ENCODE measurements around the gene LRRIQ1.
"Not testable (repeated sequence)": the region's sequence is repeated elsewhere in the genome, so short reads cannot be mapped to it uniquely, and the experiment has no call there.

LRRIQ1 gene

DNA sequence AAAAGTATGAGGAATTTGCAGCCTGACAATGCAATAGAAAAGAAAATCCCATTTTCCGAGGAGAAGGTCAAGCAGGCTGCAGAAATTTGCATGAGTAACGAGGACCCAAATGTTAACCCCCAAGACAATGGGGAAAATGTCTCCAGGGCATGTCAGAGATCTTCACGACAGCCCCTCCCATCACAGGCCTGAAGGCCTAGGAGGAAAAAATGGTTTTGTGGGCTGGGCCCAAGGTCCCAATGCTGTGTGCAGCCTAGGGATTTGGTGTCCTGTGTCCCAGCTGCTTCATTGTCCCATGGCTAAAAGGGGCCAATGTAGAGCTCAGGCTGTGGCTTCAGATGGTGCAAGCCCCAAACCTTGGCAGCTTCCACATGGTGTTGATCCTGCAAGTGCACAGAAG, 167.7 kb downstream of the LRRIQ1 start:
- not testable (repeated sequence) for DNase-seq (ENCODE audit: low read depth in 2 of 2)

DNA sequence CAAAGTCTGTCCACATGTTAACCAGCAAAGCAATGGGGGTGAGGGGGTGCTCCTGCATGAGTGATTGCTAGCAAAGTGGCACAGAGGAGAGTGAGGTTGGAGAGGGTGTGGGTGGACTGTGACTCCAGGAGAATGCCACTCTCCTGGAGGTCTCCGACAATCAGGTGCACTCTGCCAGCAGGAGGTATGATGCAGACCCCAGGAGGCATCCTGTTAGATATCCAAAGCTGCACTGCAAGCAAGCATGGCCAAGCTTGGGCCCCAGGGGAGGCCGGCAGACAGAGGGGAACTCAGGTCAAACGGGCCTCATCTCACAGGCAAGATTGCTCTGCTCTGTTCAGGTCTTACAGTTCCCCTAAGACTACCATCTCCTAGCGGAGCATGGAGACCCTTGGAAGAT, 170.4 kb downstream of the LRRIQ1 start:
- no peak for DNase-seq (ENCODE audit: low read depth in 2 of 2)

DNA sequence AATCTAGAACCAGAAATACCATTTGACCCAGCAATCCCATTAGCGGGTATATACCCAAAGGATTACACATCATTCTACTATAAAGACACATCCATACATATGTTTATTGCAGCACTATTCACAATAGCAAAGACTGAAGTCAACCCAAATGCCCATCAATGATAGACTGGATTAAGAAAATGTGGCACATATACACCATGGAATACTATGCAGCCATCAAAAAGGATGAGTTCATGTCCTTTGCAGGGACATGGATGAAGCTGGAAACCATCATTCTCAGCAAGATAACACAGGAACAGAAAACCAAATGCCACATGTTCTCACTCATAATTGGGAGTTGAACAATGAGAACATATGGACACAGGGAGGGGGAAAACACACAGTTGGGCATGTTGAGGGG, 188.2 kb downstream of the LRRIQ1 start:
- not testable (repeated sequence) for DNase-seq (ENCODE audit: low read depth in 2 of 2)

DNA sequence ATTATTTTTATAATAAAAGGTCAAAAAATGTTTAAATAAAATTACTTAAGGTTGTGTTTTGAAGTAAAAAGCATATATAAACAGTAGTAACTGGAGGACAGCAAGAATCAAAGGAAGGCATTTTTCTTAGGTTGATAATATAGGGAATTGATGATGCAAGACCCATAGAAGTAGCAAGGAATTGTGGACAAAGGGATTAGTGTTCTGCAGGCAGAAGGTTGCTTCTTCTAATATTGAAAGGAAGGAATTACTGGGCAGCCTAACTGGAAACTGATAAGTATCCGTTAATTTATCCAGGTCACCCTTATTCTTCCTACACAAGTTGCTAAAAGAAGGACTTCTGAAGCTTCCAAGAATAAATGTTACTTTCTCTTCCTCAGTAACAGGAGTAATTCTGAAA, 189.3 kb downstream of the LRRIQ1 start:
- DNase-seq (ENCODE audit: low read depth in 2 of 2) = no peak

DNA sequence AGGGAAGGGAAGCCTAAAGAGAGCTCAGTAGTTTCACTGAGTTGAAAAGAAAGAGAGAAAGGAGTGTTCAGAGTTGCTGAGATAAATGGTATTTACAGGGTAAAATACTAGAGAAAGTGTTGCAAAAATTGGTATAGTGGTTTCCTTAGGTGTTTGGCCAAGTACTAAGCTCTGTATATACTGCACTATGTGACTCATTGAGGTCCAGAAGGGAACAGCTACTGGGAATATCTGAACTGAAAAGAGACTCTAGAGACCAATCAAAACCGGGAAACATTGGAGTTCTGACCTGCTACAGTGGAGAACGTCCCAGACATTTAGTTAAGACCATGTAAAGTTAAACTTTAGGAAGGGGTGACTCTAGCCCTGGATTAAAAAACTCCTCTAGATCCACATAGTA, 201.2 kb downstream of the LRRIQ1 start:
- no peak for DNase-seq (ENCODE audit: low read depth in 2 of 2)

DNA sequence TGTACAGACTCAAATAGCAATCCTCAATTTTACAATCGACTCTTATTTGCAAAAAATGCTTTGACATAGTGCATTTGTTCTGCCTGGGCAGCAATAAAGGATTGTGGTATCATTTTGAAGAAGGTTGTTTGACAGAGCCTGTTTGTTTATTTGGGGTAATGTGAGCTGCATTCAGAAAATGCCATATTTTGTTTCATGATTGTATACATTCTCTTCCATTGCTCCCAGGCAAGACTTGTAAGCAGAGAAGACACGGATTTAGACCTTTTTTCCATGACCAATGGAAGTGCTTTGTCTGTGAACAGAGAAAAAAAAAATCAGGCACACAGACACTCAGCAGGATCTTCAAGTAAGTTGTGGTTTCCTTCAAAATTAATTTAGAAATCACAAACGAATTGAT, 208.4 kb downstream of the LRRIQ1 start:
- no peak for DNase-seq (ENCODE audit: low read depth in 2 of 2)

DNA sequence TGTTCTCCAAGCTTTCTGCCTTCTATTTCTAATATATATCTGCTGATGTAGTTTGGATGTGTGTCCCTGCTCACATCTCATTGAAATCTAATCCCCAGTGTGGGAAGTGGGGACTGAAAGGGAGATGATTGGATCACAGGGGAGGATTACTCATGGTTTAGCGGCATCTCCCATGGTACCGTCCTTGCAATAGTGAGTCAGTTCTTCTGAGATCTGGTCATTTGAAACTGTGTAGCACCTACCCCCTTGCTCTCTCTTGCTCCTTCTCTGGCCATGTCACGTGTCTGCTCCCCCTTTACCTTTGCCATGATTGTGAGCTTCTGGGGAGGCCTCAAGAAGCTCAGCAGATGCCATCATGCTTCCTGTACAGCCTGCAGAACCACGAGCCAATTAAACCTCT, 217.7 kb downstream of the LRRIQ1 start:
- no peak for DNase-seq (ENCODE audit: low read depth in 2 of 2)

DNA sequence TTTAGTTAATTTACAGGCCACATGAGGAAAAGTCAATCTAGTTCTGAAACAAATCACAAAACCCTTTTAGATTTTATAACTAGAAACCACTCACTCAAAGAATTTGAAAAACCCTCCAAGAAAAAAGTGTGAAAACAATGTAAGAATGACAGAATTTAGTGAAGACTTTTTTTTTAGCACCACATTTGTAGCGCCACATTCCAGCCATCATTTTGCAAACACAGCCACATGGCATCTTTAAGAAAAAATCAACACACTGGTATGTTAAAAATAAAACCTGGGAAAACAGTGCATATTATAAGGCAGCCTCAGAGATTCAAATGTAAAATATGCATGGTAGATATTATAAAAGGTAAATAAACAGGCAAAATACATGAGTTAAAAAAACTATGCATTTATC, 221.5 kb downstream of the LRRIQ1 start:
- DNase-seq (ENCODE audit: low read depth in 2 of 2) = no peak

DNA sequence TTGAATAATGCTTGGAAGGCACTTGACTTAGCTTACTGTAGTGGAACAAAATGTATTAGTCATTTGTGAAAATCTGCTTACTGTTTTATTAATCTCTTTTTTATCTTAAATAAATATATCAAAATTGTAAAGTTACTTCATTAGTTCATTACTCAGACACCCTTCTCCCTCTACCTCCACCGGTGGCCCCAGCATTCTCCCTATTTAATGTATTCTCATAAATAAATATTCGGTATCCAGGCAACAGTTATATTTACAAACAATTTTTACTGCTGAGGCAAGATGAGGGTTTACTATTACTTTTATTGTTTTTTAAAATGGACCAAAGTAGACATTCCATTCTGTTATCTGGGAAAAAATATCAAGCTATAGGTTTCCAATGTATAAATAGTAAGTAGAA, 224.3 kb downstream of the LRRIQ1 start:
- no peak for DNase-seq (ENCODE audit: low read depth in 2 of 2)

DNA sequence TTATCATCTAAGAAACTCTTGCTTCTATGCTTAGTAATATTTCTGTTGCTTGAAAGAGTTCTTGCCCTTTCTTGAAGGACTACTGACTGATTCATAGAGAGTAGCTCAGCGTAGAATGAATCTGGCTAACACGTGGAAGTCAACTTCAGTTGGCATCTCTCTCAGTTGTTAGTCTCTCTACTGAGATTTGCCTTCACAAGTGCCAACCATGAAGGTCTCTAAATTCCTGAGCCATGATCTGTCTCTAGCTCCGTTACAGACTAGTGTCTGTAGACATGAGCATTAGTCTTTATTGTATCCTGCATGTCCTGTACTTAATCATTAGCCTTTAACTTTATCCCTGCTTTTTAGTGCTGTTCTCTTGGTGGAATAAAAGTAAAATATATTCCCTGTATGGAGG, 224.7 kb downstream of the LRRIQ1 start:
- no peak for DNase-seq (ENCODE audit: low read depth in 2 of 2)

DNA sequence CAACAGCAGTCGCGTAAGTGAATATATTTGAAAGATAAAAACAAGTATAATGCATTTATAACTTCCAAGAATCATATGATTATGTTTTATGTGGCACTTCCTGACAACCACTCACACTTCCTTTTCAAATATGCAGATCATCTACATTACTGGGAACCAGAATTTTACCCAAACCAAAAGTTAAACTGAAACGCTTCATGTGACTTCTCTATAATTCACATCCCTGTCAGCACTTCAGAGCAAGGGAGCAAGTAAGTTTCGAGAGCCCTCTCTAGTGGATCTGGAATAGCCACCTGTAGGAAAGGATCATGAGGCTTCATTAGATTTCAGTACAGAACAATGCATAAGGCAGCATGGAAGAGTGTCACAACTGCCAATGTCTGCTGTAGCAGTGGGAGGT, 230.2 kb downstream of the LRRIQ1 start:
- DNase-seq (ENCODE audit: low read depth in 2 of 2) = no peak

DNA sequence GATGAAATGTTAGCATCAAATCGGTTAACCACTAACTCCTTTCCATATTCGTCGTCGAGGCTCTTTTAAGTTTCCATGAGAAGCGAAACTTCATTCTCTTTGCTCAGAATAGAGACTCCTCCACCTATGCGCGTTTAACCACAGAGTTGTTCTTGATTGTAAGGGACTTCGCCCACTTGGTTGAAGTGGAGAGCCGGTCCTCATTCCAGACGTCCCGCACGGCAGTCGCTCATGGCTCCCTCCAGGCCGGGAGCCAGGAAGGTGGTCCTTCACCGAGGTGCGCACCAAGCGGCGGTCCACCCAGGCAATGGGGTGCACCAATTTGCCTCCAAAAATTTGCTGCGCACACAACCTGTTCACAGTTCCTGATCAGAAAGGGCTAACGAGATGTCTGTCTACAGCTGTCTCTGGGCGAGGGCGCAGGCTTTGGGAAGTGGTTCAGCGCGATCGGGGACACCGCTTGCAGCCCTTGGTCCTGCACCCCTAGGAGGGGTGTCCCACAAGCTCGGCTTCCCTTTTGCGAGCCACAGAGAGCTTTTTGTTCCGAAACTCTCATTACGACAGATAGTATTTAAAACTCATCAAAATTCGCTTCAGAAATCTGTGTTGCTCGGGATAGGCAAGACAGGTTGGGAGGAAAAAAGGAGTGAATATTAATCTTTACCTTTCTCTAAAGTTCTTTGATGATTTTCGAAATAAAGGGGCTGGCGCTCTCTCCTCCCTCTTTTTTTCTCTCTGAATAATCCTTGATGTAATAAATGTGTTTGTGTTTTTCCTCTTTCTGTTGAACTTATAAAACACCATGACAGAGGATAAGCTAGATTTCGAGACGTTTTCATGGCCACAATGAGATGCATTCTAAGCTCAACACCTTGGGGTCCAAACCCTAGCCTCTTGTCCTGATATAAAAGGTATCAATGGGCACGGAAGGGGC, 237.5 kb downstream of the LRRIQ1 start:
- no peak for DNase-seq (ENCODE audit: low read depth in 2 of 2)

DNA sequence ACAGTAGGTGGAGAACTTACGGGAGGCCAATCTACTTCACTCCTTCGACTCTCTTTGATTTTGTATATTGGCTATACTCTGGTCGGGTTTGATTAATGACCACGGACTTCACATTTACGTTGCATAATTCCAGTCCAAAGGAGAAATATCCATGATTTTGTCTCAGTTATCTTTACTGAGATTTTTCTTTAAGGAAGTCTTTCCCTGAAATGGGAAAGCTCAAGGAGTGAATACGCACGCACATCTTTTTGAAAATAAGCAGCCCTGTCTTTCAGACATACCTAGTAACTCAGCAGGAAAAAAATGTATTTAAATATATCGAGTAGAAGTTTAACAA, 238.1 kb downstream of the LRRIQ1 start:
- no peak for DNase-seq (ENCODE audit: low read depth in 2 of 2)

DNA sequence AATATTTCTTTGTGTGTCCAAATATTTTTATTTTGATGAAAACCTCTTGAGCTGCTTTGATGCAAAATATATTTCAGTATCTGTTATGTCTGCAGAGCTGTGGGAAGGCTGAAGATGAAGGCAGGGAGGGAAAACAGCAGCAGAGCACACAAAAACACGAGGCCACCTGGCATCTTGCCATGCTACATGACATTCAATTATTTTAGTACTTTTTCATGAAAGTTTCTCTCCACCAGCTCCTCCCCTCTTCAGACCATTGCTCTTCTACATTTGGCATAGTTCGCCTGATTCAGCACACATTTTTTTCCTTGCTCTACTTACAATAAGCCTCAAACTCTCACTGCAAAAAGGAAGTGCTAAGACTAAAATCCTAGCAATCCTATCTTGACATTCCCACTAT, 239.2 kb downstream of the LRRIQ1 start:
- DNase-seq (ENCODE audit: low read depth in 2 of 2) = no peak

DNA sequence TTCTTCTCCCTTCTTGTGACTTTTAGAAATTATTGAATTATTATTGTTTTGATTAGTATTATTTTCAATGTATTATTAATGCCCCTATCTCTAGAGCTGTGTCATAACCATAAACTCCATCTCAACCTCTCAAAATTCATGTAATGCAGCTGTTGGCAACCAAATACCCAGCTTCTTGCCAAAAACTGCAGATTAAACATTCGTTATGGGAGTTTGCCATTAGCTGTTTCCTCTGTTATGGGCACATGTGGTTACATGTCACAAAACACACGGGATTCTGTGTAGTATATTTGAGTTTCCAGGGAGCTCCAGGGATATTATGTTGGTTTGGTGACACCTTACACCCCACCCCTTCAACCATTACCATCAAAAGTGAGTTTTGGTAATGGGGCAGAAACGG, 241.0 kb downstream of the LRRIQ1 start:
- DNase-seq (ENCODE audit: low read depth in 2 of 2) = no peak

DNA sequence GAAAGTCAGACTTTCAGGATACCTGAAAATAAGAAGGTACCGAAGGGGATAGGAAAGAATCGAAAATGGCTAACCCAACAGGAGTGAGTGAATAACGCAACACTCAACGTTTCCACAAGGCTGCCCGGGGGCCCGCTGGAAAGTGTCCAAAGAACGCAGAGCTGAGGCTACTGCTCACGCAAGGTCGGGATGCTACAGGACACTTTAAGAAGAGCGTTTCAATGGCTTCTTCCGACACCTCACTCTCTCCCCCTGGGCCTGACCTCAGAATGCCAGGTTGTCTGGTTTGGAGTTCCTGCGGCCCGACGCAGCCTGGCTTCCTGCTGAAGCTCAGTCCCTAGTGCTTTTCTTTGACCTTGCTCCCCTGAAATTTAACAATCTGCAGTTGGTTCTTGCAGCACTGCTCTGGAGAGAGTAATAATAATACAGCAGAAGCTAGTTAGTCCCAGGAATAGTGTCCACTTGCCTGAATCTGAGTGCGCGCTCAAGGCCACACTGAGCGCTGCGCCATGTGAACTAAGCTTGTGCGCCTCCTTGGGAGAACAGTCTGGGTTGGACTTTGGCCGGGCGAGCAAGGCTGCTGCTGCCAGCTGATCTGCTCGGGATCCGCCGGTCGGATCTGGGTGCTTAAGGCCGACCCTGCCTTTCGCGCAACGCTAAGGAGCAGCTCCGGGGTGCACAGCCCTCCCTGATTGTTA, 241.9 kb downstream of the LRRIQ1 start:
- no peak for DNase-seq (ENCODE audit: low read depth in 2 of 2)

DNA sequence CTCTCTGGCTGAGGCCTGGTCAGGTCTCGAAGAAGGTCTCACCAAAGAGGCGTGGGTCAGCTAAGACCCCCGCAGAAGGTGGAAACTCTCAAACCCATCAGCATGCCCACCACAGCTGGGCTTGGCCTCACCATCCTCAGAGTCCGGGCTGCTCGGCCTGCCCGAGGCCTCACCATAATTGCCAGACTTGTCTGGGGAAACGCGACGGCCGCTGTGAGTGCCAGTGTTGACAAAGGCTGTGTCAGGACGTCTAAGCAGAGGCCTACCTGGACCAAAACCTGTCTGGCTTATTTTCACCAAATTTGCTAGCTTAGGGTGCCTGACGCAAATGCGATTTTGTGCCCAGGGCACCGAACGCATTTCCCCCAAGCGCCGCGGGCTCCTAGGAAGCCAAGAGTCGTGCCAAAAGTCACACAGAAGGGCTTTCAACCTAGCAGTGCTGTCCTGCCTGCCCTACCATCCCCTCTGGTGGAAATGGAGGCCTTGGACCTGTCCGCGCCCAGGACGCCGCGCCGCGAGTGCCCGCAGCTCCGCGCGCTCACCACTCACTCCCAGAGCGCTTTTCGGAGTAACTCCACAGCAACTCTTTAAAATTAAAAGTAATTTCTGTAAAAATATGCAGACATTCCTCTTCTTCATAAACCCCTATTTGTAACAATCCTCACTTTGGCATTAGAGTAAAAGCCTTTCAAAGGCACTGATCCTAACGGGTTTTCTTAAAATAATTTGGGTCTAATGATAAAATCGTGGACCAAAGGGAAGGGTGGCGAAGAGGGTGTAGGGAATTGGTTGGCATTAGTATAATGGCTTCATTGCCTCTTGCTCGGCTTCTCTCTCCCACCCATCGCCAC, 242.7 kb downstream of the LRRIQ1 start:
- DNase-seq (ENCODE audit: low read depth in 2 of 2) = no peak

DNA sequence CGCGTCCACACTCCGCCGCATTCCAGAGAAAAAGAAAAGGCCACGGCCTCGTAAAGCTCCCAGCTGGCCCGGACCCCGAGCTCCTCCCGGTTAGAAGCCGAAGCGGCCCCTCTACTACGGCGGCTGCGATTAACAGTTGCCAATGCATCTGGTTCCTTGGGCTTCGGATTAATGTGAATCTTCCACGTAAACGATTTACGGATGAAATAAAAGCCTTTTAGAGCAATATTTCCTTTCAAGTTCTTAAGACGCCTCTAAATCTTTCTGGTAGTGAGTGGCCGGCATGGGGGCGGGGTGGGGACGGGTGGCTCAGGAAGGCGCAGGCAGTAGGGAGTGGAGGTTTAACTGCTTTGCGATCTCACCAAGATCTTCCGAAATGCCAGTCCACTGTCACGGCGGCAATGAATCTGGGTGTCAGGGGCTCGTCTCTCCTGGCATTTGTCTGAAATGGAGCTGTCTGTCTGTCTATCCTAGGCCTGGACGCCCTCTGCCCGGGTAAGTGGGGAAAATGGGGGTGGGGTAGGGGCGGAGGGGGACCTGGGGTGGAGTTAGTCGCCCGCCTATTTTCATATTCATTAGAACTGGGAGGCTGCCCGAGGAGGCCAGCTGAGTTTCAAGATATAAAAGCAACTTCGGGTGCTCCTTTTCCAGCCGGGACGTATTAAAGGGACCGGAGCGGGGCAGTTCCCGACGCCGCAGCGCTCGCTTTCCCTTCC, 243.5 kb downstream of the LRRIQ1 start:
- DNase-seq (ENCODE audit: low read depth in 2 of 2) = no peak

DNA sequence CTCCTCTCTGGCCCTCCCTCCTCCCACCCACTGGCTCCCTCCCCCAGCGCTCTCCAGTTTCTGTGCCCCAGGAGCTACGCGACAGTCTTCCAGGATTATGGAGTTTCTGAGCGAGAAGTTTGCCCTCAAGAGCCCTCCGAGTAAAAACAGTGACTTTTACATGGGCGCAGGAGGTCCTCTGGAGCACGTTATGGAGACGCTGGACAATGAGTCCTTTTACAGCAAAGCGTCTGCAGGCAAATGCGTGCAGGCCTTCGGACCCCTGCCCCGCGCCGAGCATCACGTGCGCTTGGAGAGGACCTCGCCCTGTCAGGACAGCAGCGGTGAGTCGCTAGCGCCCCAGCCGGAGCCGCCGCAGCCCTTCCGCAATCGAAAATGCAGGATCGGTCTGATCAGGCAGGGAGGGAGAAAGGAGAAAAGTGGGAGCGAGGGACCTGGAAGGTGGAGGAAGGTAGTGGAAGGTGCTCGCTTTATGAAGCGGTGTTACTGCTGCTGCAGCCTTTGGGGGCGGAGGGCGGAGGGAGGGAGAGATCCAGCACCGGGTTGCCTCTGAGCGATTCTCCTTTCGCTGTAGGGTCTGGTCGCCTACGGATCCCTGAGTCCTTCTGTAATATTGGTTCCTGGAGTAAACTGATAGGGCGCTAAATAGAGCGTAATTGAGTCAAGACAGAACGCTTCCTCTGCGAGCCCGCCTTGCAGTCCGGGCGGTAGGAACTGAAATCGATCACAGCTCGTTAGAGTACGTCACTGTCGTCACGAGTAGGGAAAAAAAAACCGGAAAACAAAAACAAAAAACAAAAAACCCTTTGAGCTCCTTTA, 244.2 kb downstream of the LRRIQ1 start, which contains the start of gene ALX1:
TSS of gene ALX1 (plus strand) at position 56 of the 819 bp plus-strand sequence. CDS start at position 98, 42 bp downstream.
- no peak for DNase-seq (ENCODE audit: low read depth in 2 of 2)

DNA sequence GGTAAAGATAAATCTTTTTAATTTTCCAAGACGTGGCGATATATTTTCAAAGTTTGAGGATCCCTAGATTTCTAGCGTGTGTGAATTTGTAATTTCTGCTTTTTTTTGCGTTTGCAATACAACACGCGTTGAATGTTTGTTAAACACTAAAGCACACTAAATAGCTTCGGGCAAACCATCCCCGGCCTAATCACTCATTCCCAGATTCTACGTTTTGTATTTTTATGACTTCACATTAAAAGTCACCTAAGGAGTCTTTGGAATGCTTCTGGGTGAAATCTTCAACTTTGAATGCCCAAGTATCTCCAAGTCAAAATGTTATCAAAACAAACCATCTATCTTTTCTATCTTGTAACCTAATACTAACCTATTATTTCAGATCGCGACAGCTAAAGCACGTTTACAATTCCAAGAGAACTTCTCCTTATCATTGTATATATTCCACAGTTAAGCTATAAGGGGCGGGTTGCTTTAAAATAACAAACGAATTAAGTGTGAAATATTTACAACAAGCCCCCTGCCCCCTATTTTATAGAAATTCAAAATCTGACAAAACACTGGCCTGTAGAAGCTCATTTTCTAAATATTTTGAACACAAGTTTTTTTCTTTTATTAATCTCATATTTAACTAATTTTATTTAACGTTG, 245.0 kb downstream of the LRRIQ1 start:
- no peak for DNase-seq (ENCODE audit: low read depth in 2 of 2)
